Astrocyte of the hippocampus (primary cell): ENCODE measurements around the gene CHP2.

ENCODE experiments used
- DNase-seq: peaks from one replicate; pipeline ENCODE4 v3.0.0; 2011; ENCODE audit warnings: low read depth, low spot score

CHP2 gene

DNA sequence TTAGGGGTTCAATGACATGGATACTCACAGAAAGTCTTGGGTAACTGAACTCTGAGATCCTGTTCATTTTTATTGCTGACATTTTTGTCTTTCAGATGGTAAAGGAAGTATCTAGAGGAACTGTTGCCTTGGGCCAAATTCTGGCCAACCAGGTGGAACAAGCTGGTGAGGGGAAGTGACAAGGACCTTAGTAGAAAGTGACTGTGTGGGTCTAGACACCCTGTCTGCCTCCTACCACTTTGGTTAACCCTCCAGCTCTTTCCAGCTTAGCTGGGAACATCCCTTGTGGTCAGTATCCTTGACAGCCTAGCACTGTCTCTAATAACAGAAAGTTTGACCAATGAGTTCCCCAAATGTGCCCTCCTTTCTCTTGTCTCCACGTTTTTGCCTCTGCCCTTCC, 52.2 kb downstream of the CHP2 start:
- no peak for DNase-seq
